ENCODE data around the gene RALGPS1.

The RALGPS1 gene

GRCh38 chr9:127214421-127215267 lies 300.1 kb downstream of the RALGPS1 start:
- peak; percentile 54 for DNase-seq (ENCODE audit: low read depth)
- H3K4me3 ChIP-seq (ENCODE audit: low read depth, low read length) = no peak overlapping the region
- TF ChIP-seq MYC (IDR thresholded peaks at IDR 0.05; ENCODE audit: low read depth, low read length) (no peak), CTCF (IDR thresholded peaks at IDR 0.05; ENCODE audit: low read depth, low read length) (peak; percentile 75)
- TF ChIP-seq, protein P1, sequence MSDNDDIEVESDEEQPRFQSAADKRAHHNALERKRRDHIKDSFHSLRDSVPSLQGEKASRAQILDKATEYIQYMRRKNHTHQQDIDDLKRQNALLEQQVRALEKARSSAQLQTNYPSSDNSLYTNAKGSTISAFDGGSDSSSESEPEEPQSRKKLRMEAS (IDR thresholded peaks at IDR 0.05; ENCODE audit: low read depth, low read length) = 0 out of 2 replicates have a peak, but pooled peaks have one; percentile 7

DNA sequence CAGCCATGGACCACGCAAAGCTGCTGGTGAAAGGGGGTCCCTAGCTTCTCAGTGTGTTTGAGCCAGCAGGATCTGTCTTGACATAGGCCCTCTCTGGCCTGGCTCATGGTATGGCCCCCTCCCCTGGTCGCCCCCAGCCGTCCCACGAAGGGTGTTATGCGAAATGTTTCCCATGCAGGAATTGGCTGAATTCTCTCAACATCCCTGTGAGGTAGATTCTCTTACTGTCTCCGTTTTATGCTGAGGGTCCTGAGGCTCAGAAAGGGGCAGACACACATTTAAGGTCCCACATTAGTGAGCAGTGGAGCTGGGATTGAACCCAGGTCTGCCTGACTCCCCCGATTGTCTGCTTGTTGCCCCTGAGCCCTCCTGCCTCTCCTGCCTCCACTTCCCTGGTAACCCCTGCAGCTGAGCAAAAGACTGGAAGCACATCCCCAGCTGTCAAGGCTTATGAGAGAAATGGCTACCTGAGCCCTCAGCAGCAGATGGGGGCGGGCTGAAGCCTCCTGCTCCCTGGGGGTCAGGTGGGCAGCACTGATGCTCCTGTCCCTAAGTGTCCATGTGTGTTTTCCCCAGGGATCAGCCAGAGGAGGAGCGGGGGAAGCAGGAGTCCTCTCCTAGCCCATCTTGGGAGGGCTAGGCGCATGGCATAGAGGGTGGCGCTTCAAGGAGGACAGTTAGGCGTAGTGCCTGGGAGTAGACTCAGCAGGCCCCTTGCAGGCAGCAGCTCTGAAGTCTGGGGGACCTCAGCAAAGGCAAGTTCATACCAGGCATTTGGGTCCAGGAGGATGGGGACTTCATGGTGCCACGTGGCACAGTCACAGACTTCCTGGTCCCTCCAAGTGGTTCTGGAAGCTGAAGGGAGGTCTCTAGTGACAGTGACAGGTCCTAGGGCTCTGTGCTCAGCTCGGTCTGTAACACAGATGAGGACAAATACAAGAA lies 301.0 kb downstream of the RALGPS1 start:
- no peak overlapping the region for H3K4me3 ChIP-seq (ENCODE audit: low read depth, low read length)
- TF ChIP-seq, protein P1 (IDR thresholded peaks at IDR 0.05; ENCODE audit: low read depth, low read length) = no peak
- TF ChIP-seq CTCF (IDR thresholded peaks at IDR 0.05; ENCODE audit: low read depth, low read length) (no peak), MYC (IDR thresholded peaks at IDR 0.05; ENCODE audit: low read depth, low read length) (no peak), POLR2A (IDR thresholded peaks at IDR 0.05; ENCODE audit: extremely low read depth, insufficient read length) (no peak)
- no peak for DNase-seq (ENCODE audit: low read depth)

DNA sequence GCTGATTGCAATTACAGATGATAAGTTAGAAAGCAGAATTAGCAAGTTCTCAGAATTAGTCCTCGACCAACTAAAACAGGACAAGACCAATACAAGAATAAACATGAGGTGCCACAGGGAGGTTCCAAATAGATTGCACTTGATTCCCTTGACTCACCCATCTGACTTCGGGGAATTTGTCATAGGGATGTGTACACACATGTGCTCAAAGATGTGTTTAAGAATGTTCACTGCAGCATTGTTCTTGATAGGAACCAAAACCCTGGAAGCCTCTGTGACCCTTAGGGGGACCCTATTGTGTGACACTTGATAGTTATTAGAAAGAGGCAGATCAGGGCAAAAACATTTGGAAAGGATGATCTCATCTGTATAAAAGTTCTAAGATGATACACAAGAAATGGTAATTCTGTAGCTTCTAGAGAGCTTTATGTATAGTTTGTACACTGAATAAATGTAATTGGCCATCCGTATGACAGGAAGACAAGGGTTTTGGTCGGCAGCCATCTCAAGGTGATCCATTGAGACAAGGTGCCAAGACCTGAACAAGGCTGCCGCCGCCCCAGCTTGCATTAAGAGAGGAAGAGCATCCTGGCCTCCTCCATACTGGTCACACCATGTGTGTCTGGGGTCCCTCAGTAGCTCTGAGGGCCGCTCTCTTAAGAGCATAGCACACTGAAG lies 301.8 kb downstream of the RALGPS1 start:
- H3K4me3 ChIP-seq (ENCODE audit: low read depth, low read length) = no peak overlapping the region
- TF ChIP-seq POLR2A (IDR thresholded peaks at IDR 0.05; ENCODE audit: extremely low read depth, insufficient read length) = no peak
- no peak for TF ChIP-seq MYC (IDR thresholded peaks at IDR 0.05; ENCODE audit: low read depth, low read length)
- TF ChIP-seq CTCF (IDR thresholded peaks at IDR 0.05; ENCODE audit: low read depth, low read length) = no peak
- TF ChIP-seq, protein P1 (IDR thresholded peaks at IDR 0.05; ENCODE audit: low read depth, low read length) = no peak
- DNase-seq (ENCODE audit: low read depth) = no peak

DNA sequence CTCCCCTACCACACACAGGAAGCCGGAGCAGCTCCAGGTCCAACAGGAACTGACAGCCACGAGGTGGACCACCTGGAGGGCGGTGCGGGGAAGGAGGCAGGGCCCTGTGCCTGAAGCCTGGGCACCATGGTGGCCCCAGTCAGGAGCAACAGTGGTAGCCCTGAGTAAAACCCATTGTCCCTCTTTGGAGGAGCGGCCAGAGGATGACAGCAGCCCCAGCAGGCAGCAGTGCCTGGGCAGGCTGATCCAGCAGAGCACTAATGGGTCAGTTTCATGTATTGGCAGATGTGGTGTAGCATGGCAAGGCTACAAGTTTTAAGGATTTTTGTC lies 302.3 kb downstream of the RALGPS1 start:
- DNase-seq (ENCODE audit: low read depth) = no peak
- no peak overlapping the region for H3K4me3 ChIP-seq (ENCODE audit: low read depth, low read length)
- TF ChIP-seq MYC (IDR thresholded peaks at IDR 0.05; ENCODE audit: low read depth, low read length) = no peak
- TF ChIP-seq CTCF (IDR thresholded peaks at IDR 0.05; ENCODE audit: low read depth, low read length) = no peak
- TF ChIP-seq POLR2A (IDR thresholded peaks at IDR 0.05; ENCODE audit: extremely low read depth, insufficient read length) = no peak
- TF ChIP-seq, protein P1 (IDR thresholded peaks at IDR 0.05; ENCODE audit: low read depth, low read length) = no peak

DNA sequence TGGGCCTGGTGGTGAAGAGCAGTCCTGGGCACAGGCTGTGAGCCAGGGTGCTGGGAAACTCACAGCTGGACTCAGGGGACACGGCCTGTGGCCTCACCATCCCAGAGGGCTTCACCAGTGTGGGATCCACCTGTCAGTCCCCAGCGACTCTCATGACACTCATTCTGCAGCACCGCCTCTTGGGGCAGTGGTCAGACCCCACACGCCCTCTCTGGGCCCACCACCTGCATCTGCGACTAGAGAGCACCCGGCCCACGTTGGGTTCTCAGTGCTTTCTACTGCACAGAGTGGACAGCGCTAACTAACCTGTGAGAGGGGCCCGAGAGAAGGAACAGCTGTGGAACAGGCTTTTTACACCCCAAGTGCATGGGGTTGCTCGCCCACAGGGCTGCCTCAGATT lies 304.2 kb downstream of the RALGPS1 start:
- no peak for TF ChIP-seq CTCF (IDR thresholded peaks at IDR 0.05; ENCODE audit: low read depth, low read length)
- TF ChIP-seq MYC (IDR thresholded peaks at IDR 0.05; ENCODE audit: low read depth, low read length) = no peak
- TF ChIP-seq POLR2A (IDR thresholded peaks at IDR 0.05; ENCODE audit: extremely low read depth, insufficient read length) = no peak
- TF ChIP-seq, protein P1 (IDR thresholded peaks at IDR 0.05; ENCODE audit: low read depth, low read length) = no peak
- H3K4me3 ChIP-seq (ENCODE audit: low read depth, low read length) = no peak overlapping the region
- DNase-seq (ENCODE audit: low read depth) = no peak
